ENCODE measurements around the gene SGCA. TPM values are rescaled to one million over a fixed set of nuclear protein-coding genes. Genes with fewer than 3 reads are reported as not detected.
A peak's percentile ranks its signal among the peaks of the same experiment; 100 is the strongest.

The SGCA gene
- total RNA-seq, 2 donors from 2014 or later, result 0.89 to 5.5 TPM

GRCh38 chr17:50177983-50178834 is 12.4 kb downstream of the SGCA start:
- Histone ChIP-seq H3K27me3 (no peaks in the 10 kb centered on the region), H3K4me3 (no peak overlapping the region), H3K4me1 (peaks cover 6% of the 10 kb centered on the region), H3K36me3 (no peaks in the 10 kb centered on the region), H3K9me3 (no peaks in the 10 kb centered on the region), H3K27ac (peak overlapping the region; percentile 41), H3K9ac (ENCODE audit: low read depth in 2 of 2, low read length in 2 of 2) (peak overlapping the region; percentile 1 to 32)
- TF ChIP-seq, protein P1, sequence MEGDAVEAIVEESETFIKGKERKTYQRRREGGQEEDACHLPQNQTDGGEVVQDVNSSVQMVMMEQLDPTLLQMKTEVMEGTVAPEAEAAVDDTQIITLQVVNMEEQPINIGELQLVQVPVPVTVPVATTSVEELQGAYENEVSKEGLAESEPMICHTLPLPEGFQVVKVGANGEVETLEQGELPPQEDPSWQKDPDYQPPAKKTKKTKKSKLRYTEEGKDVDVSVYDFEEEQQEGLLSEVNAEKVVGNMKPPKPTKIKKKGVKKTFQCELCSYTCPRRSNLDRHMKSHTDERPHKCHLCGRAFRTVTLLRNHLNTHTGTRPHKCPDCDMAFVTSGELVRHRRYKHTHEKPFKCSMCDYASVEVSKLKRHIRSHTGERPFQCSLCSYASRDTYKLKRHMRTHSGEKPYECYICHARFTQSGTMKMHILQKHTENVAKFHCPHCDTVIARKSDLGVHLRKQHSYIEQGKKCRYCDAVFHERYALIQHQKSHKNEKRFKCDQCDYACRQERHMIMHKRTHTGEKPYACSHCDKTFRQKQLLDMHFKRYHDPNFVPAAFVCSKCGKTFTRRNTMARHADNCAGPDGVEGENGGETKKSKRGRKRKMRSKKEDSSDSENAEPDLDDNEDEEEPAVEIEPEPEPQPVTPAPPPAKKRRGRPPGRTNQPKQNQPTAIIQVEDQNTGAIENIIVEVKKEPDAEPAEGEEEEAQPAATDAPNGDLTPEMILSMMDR (IDR thresholded peaks at IDR 0.05), result peak; percentile 22
- peak; percentile 84 for DNase-seq
- intact Hi-C loops (cut with DNase I), result no loop called here

- H3K4me3 ChIP-seq, result no peak overlapping the region
- H3K9me3 ChIP-seq, result no peaks in the 10 kb centered on the region
- H3K27ac ChIP-seq, result no peak overlapping the region
- TF ChIP-seq, protein P1 (IDR thresholded peaks at IDR 0.05), result no peak
- H3K4me1 ChIP-seq, result peaks cover 6% of the 10 kb centered on the region
- no peaks in the 10 kb centered on the region for H3K27me3 ChIP-seq
- intact Hi-C loops (cut with DNase I), result no loop called here
- H3K9ac ChIP-seq (ENCODE audit: low read depth in 2 of 2, low read length in 2 of 2), result no peak overlapping the region
- DNase-seq, result no peak
- H3K36me3 ChIP-seq, result no peaks in the 10 kb centered on the region
Measured at GRCh38 chr17:50180111-50180510, 14.3 kb downstream of the SGCA start.

DNA sequence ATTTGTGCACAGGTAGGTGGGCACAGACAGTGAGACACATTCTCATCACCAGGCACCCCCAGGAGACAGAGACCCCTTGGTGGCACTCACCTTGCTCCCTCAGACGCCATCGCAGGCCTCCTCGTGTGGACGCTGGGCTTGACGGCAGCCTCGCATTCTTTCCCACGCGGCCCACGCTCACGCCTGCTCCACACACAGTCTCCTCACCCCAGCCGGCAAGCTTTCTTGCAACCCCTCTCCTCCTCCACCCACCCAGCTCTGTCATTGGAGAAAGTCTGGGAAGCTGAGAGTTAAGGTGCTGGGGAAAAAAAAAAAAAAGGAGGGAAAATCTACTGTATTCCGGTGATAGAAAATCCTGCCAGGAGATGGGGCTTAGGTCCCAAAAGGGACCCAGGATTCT is 14.8 kb downstream of the SGCA start:
- DNase-seq, result no peak
- Histone ChIP-seq H3K36me3 (no peaks in the 10 kb centered on the region), H3K9me3 (no peaks in the 10 kb centered on the region), H3K9ac (ENCODE audit: low read depth in 2 of 2, low read length in 2 of 2) (no peak overlapping the region), H3K4me1 (peaks cover 6% of the 10 kb centered on the region), H3K27ac (no peak overlapping the region), H3K4me3 (no peak overlapping the region), H3K27me3 (no peaks in the 10 kb centered on the region)
- intact Hi-C loops (cut with DNase I), result no loop called here
- TF ChIP-seq, protein P1 (IDR thresholded peaks at IDR 0.05), result no peak

DNA sequence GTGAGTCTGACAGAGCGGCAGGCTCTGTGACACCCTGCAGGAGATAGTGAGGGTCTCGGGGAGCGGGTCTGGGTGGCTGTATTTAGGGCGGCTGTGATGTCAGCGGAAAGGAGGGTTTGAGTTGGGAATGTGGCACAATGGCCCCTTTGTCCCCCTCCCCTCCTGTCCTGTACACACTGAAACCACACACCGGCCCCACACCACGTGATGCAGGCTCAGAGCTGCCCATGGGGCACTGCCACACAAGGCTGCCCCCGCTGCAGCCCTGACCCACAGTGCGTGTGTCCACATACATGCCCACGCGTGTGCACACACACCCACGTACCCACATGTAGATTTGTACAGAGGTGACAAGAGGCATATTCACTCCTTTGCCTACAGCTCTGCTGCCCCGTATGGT is 15.3 kb downstream of the SGCA start:
- H3K4me3 ChIP-seq, result no peak overlapping the region
- no peak for DNase-seq
- TF ChIP-seq, protein P1 (IDR thresholded peaks at IDR 0.05), result no peak
- no peaks in the 10 kb centered on the region for H3K9me3 ChIP-seq
- H3K27ac ChIP-seq, result no peak overlapping the region
- intact Hi-C loops (cut with DNase I), result no loop called here
- no peak overlapping the region for H3K9ac ChIP-seq (ENCODE audit: low read depth in 2 of 2, low read length in 2 of 2)
- peaks cover 6% of the 10 kb centered on the region for H3K4me1 ChIP-seq
- H3K27me3 ChIP-seq, result no peaks in the 10 kb centered on the region
- H3K36me3 ChIP-seq, result no peaks in the 10 kb centered on the region

DNA sequence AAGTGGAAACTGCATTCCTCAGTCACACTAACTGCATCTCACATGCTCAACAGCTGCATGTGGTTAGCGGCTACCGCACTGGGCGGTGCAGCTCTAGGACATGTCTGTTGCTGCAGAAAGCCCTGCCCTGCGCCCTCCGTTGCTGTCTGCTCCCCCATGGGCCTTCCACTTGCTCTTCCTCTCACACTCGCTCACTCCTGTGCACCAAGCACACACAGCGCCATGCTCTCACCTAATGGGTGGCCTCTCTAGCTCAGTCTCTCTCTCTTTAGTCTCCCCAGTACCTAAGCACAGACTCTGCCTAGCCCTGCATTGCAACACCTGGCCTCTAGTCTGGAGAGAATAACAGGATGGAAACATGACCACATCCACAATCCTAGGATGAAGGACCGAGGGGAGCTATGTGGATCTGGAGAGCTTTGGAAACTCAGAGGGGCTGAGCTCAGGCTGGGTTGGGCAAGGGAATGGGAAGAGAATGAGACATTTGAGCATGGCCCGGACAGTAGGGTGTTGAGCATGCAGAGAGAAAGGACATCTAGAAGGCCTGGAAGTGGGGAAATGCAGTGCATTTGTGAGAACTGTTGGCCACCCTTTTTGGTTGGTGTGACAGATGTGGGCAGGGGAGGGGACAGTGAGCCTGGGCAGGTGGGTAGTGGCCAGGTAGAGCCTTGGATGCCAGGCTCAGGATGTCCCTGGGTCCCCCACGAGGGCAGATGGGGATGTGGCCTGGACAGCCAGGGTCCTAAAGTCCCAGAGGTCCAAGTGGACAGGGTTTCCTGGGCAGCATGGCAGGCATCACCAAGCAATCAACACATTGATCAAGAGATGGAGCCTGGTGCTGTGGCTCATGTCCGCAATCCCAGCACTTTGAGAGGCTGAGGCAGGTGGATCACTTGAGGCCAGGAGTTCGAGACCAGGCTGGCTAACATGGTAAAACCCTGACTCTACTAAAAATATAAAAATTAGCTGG is 16.1 kb downstream of the SGCA start:
- intact Hi-C loops (cut with DNase I), result no loop called here
- no peak overlapping the region for H3K27ac ChIP-seq
- H3K9ac ChIP-seq (ENCODE audit: low read depth in 2 of 2, low read length in 2 of 2), result no peak overlapping the region
- no peak overlapping the region for H3K4me3 ChIP-seq
- peaks cover 6% of the 10 kb centered on the region for H3K4me1 ChIP-seq
- H3K27me3 ChIP-seq, result no peaks in the 10 kb centered on the region
- DNase-seq, result no peak
- TF ChIP-seq, protein P1 (IDR thresholded peaks at IDR 0.05), result no peak
- H3K36me3 ChIP-seq, result no peaks in the 10 kb centered on the region
- no peaks in the 10 kb centered on the region for H3K9me3 ChIP-seq

Measured in colonic mucosa (tissue), 4 donors.